SU-DHL-6 (cell line): ENCODE results near the gene RPL19.

ENCODE experiments used
- H2AFZ ChIP-seq: fragments of 200-600 bp; sonication (generic); 2 replicates; pipeline ENCODE4 v1.6.1; 2014; ENCODE audit warnings: low read depth, mild to moderate bottlenecking, moderate library complexity, mixed read lengths, antibody characterized with exemption, low read length; ENCODE audit not compliant: severe bottlenecking
- H3F3A ChIP-seq: fragments of 200-600 bp; shearing (Covaris generic); 2 replicates; pipeline ENCODE4 v1.6.0; 2016; ENCODE audit warnings: antibody characterized with exemption, mild to moderate bottlenecking; ENCODE audit not compliant: insufficient read depth
- H3K27ac ChIP-seq: fragments of 200-600 bp; sonication (generic); 2 replicates; pipeline ENCODE4 v1.5.1; 2016; ENCODE audit warnings: low read depth, mild to moderate bottlenecking, low read length, moderate library complexity, mixed read lengths
- H3K27me3 ChIP-seq: fragments of 200-600 bp; sonication (generic), shearing (Covaris generic); 2 replicates; pipeline ENCODE4 v1.6.0; 2014; ENCODE audit warnings: mild to moderate bottlenecking, low read length
- H3K36me3 ChIP-seq: fragments of 200-600 bp; sonication (generic); 2 replicates; pipeline ENCODE4 v1.6.1; 2014; ENCODE audit warnings: mild to moderate bottlenecking, low read length, mixed read lengths
- H3K4me2 ChIP-seq: fragments of 300-600, 200-600 bp; shearing (Covaris generic), sonication (generic); 2 replicates; pipeline ENCODE4 v1.6.0; 2014; ENCODE audit warnings: low read length, low read depth, mild to moderate bottlenecking; ENCODE audit not compliant: poor library complexity, severe bottlenecking
- H3K4me3 ChIP-seq: fragments of 200-600 bp; sonication (generic); 2 replicates; pipeline ENCODE4 v1.5.1; 2014; ENCODE audit warnings: antibody characterized with exemption, low read length, mild to moderate bottlenecking, mixed read lengths; ENCODE audit not compliant: insufficient read depth, poor library complexity, severe bottlenecking
- H3K79me2 ChIP-seq: fragments of 200-600 bp; sonication (generic); 2 replicates; pipeline ENCODE4 v1.6.1; 2014; ENCODE audit warnings: mild to moderate bottlenecking, low read length, moderate library complexity; ENCODE audit not compliant: insufficient read depth
- H3K9ac ChIP-seq: fragments of 200-600 bp; sonication (generic); 2 replicates; pipeline ENCODE4 v1.7.0; 2014; ENCODE audit warnings: mild to moderate bottlenecking, low read length
- H3K9me2 ChIP-seq: fragments of 200-600 bp; sonication (generic); replicated peaks from 2 replicates; pipeline ENCODE4 v1.6.1; 2014; ENCODE audit warnings: low read length; ENCODE audit not compliant: insufficient read depth
- H3K9me3 ChIP-seq: fragments of 200-600 bp; sonication (generic); 2 replicates; pipeline ENCODE4 v1.6.1; 2014; ENCODE audit warnings: low read length, mixed read lengths; ENCODE audit not compliant: insufficient read depth
- H4K20me1 ChIP-seq: fragments of 200-600 bp; sonication (generic); 2 replicates; pipeline ENCODE4 v1.6.1; 2014; ENCODE audit warnings: low read depth, mild to moderate bottlenecking, antibody characterized with exemption, low read length, moderate library complexity, mixed read lengths
- EZH2phosphoT487 ChIP-seq: fragments of 200-600 bp; sonication (generic), shearing (Covaris generic); conservative IDR thresholded peaks from 2 replicates; pipeline ENCODE4 v1.6.1; 2018; ENCODE audit warnings: mild to moderate bottlenecking, antibody characterized with exemption, low read length, moderate library complexity, mixed read lengths
- TF ChIP-seq, protein P1 (sequence below): fragments of 200-600 bp; sonication (generic); IDR thresholded peaks from one replicate; pipeline ENCODE4 v1.5.1; 2017; ENCODE audit warnings: antibody characterized with exemption, mild to moderate bottlenecking, low read length, moderate library complexity; ENCODE audit not compliant: insufficient read depth, poor library complexity, severe bottlenecking

Gene RPL19

GRCh38 chr17:39229274-39229913, 29.3 kb downstream of the RPL19 start:
- Histone ChIP-seq H4K20me1 (no peaks in the 10 kb centered on the region), H3K27ac (no peak overlapping the region), H3K79me2 (no peaks in the 10 kb centered on the region), H3K36me3 (no peaks in the 10 kb centered on the region), H3K9me2 (no peaks in the 10 kb centered on the region), H3K27me3 (no peaks in the 10 kb centered on the region), H3K4me3 (no peak overlapping the region), H3K9ac (no peak overlapping the region), H3F3A (no peaks in the 10 kb centered on the region), H3K9me3 (no peaks in the 10 kb centered on the region), H3K4me2 (no peak overlapping the region), H2AFZ (no peak overlapping the region)
- TF ChIP-seq, protein P1, sequence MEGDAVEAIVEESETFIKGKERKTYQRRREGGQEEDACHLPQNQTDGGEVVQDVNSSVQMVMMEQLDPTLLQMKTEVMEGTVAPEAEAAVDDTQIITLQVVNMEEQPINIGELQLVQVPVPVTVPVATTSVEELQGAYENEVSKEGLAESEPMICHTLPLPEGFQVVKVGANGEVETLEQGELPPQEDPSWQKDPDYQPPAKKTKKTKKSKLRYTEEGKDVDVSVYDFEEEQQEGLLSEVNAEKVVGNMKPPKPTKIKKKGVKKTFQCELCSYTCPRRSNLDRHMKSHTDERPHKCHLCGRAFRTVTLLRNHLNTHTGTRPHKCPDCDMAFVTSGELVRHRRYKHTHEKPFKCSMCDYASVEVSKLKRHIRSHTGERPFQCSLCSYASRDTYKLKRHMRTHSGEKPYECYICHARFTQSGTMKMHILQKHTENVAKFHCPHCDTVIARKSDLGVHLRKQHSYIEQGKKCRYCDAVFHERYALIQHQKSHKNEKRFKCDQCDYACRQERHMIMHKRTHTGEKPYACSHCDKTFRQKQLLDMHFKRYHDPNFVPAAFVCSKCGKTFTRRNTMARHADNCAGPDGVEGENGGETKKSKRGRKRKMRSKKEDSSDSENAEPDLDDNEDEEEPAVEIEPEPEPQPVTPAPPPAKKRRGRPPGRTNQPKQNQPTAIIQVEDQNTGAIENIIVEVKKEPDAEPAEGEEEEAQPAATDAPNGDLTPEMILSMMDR, result no peak
- TF ChIP-seq EZH2phosphoT487, result no peak

DNA sequence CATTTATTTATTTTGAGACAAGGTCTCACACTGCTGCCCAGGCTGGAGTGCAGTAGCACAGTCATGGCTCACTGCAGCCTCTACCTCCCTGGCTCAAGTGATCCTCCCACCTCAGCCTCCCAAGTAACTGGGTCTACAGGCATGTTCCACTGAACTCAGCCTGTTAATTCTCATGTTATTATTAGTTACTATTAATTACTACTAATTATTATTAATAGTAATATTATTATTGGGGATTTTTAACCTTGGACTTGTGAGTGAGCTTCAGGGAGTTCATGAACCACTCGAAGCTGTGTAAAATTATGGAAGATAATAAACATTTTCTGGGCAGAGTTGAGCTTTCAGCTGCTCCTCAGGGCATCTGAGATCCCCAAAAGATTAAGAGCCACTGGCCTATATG, 30.3 kb downstream of the RPL19 start:
- Histone ChIP-seq H2AFZ (no peak overlapping the region), H3K9me3 (no peaks in the 10 kb centered on the region), H3K9me2 (no peaks in the 10 kb centered on the region), H4K20me1 (no peaks in the 10 kb centered on the region), H3K79me2 (no peaks in the 10 kb centered on the region), H3K4me3 (no peak overlapping the region), H3K27me3 (no peaks in the 10 kb centered on the region), H3K9ac (no peak overlapping the region), H3K4me2 (no peak overlapping the region), H3F3A (no peaks in the 10 kb centered on the region), H3K27ac (no peak overlapping the region), H3K36me3 (no peaks in the 10 kb centered on the region)
- no peak for TF ChIP-seq EZH2phosphoT487
- TF ChIP-seq, protein P1, result no peak

DNA sequence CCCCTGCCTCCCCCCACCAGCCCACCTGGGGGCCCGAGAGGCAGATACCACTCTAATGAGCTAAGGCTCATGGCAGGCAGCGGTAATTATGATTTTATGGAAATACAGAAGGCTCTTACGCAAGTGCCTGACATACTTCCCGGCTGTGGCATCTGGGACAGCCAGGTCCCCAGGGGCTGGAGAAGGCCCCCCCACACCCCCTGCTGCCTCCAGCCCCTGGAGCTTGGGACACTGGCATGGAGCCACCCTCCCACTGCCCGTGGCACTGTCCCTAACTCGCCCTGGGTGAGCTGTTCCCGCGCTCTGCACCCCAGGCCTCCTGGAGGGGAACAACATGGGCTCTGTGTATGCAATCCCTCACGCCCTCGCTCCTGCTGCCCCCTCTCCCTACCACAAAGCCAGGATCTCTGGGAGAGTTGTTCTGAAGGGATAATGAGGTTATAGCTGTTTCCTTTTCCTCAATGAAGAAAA, 31.0 kb downstream of the RPL19 start:
- no peak overlapping the region for H3K4me3 ChIP-seq
- no peaks in the 10 kb centered on the region for H3K79me2 ChIP-seq
- H3K9me2 ChIP-seq, result no peaks in the 10 kb centered on the region
- no peak overlapping the region for H3K9ac ChIP-seq
- TF ChIP-seq, protein P1, result no peak
- no peak for TF ChIP-seq EZH2phosphoT487
- no peaks in the 10 kb centered on the region for H3K9me3 ChIP-seq
- H3F3A ChIP-seq, result no peaks in the 10 kb centered on the region
- no peaks in the 10 kb centered on the region for H3K36me3 ChIP-seq
- no peaks in the 10 kb centered on the region for H4K20me1 ChIP-seq
- H3K27me3 ChIP-seq, result no peaks in the 10 kb centered on the region
- no peak overlapping the region for H3K4me2 ChIP-seq
- no peak overlapping the region for H3K27ac ChIP-seq
- no peak overlapping the region for H2AFZ ChIP-seq
